Measurements from ENCODE around the gene CNTNAP5.

The CNTNAP5 gene

GRCh38 chr2:124647663-124648062, 622.6 kb downstream of the CNTNAP5 start:
- DNase-seq: no peak

- no peak for DNase-seq
These were observed 623.9 kb downstream of the CNTNAP5 start for GRCh38 chr2:124649001-124649400.

- DNase-seq: no peak
These were observed 627.0 kb downstream of the CNTNAP5 start for GRCh38 chr2:124652099-124652498.

DNA sequence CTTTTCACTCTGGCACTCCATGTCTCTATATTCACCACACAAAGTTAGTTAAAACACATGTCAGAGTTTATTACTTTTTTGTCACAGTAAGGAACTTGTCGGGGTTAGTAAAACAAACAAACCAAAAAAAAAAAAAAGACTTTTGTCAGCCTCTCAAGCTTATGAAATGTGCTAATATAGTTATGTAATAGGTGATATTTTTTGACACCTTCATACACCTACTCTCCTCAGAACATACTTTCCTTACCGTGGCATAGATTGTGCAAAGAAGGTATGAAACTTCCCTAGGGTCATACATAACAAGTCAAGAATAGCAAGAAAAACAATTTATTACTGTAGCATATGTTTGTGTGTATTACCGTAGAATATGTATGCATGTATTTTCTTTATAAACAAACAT, 633.3 kb downstream of the CNTNAP5 start:
- DNase-seq: no peak

GRCh38 chr2:124661558-124661957, 636.5 kb downstream of the CNTNAP5 start:
- no peak for DNase-seq

GRCh38 chr2:124662946-124663644, 638.0 kb downstream of the CNTNAP5 start:
- no peak for DNase-seq

GRCh38 chr2:124663645-124663997, 638.5 kb downstream of the CNTNAP5 start:
- no peak for DNase-seq

DNA sequence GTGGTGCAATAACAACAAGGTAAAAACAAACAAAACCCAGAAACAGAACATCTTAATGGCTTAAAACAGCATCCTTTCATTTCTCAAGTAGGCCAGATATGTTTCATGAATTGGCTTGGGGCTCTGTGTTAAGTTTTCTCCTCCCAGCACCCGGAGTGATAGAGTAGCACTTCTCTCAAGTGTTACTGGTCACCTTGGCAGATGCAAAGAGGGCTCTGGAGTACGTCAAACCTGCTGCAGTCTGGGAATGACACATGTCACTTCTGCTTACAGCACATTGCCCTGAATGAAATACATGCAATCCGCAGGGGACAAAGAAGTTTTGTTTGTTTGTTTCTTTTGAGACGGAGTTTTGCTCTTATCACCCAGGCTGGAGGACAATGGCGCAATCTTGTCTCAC, 639.3 kb downstream of the CNTNAP5 start:
- no peak for DNase-seq

DNA sequence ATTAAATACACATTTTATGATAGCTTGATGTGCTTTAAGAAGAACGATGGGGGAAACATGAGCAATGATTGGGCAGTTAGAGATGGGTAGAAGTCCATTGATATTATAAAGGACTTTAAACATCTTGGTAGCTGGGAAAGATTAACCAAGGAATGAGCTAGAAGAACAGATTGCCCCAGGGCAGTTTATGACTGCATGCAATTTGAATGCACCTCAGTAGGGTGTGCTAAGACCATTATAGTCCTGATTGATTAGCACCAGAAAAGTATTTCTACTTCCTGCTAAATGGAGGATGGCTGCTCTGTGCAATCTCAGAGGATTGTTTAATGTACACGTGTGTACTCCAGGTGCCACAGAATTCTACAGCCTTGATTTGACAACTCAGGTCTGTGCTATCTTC, 641.9 kb downstream of the CNTNAP5 start:
- no peak for DNase-seq

DNA sequence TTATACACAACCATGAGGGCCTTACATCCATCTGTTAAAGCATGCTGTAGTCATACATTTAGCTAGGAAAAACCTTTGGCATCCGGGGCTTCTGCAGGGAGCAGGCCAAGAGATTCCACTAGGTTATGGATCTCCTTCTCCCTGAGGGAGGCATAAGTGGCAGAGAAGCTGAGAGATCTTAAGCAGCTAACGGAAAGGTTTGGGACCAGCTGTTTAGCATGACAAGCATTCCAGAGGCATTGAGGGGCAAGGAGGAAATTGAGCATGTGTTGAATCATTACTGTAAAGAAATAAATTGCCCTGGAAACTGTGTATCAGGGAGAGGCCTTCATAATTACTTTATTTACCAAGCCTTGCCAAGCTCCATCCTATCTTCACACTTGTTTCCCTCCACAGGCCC, 643.1 kb downstream of the CNTNAP5 start:
- DNase-seq: no peak

DNA sequence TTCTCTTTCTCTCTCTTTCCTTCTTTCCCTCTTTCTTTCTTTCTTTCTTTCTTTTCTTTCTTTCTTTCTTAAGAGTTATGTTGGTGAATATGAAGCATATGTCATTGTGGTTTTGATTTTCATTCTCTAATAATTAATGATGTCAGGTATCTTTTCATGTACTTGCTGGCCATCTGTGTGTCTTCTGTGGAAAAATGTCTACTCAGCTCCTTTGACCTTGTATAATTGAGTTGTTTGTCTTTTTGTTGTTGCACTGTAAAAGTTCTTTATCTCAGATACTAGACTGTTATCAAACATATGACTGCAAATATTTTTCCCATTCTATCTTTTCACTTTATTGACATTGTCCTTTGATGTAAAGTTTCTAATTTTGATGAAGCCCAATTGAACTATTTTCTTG, 645.1 kb downstream of the CNTNAP5 start:
- DNase-seq: no peak

- no peak for DNase-seq
These were observed 653.0 kb downstream of the CNTNAP5 start for GRCh38 chr2:124678043-124678442.

GRCh38 chr2:124683536-124684428, 658.7 kb downstream of the CNTNAP5 start:
- no peak for DNase-seq

- no peak for DNase-seq
These were observed 664.3 kb downstream of the CNTNAP5 start for GRCh38 chr2:124689348-124689747.

DNA sequence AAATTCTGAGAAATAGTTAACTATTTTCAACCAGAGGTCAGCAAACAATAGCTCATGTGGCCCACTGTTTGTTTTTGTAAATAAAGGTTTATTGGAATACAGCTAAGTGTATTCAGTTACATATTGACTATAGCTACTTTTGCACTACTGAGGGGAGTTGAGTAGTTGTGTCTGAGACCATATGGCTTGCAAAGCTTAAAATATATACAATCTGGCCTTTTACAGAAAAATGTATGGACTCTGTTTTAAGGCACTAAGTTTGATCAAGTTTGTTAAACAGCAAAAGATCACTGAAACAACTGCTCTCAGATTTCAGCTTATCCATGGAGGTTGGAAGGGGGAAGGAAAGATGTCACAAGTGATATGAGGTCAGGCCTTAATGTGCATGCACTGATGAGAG, 667.1 kb downstream of the CNTNAP5 start:
- no peak for DNase-seq

DNA sequence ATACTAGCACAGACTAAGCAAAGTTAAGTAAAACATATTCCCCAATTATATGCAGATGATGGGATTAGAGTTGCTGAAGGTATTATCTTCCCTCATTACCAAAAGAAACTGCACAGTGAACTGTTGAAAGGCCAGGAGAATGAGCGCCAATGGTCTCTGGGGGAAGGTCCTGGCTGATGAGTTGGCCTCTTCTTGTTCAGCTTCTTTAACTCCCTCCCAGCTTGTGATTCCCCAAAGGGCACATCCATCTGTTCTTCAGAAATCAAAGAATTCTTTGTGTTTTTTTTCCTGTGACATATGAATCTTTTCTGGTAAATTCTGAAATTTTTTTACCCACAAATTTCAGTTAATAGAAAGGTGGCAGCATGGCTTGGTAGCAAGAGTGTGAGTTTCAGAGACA, 667.6 kb downstream of the CNTNAP5 start:
- no peak for DNase-seq

GRCh38 chr2:124693156-124693555, 668.1 kb downstream of the CNTNAP5 start:
- no peak for DNase-seq

DNA sequence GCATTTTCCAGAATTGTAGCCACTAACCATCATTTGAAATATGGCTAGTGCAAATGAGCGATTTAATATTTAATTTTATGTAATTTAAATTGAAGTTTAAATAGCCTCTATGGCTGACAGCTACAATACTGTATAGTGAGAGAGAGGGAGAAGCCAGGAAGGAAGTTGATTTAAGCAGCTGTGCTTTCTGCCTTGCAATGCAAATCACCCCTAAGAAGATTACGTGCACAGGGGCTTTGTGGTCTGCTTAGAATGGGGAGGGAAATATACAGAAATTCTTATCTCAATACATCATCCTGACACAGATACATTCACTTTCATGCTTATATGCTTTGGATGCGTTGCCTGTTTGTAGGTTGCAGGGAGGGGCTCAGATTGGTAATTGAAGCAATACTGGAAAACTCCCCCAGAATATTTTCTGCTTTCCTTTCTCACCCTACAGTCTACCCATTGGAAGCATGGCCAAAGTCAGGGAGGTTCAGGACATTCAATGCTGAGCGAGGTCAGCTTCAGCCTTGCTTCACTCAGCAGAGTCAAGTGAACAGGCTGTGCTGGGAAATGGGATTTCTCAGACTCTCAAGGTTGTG, 674.0 kb downstream of the CNTNAP5 start:
- DNase-seq: no peak

DNA sequence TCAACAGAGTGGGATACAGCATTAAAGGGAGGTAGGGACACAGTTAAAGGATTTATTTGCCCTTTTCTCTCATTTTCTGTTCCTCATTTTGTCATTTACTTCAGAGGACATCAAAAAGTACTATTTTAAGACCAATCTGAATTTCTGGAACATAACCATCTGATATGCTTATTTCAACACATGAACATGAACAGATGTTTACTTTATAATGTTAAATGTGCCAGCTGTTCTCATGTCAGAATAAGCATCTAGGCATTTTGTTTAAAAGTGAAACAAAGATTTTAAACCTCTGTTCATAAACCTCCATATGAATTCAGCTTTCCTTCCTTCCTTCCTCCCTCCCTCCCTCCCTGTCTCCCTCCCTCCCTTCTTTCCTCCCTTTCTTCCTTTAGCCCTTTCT, 677.7 kb downstream of the CNTNAP5 start:
- no peak for DNase-seq

- no peak for DNase-seq
These were observed 679.2 kb downstream of the CNTNAP5 start for GRCh38 chr2:124704071-124704925.

DNA sequence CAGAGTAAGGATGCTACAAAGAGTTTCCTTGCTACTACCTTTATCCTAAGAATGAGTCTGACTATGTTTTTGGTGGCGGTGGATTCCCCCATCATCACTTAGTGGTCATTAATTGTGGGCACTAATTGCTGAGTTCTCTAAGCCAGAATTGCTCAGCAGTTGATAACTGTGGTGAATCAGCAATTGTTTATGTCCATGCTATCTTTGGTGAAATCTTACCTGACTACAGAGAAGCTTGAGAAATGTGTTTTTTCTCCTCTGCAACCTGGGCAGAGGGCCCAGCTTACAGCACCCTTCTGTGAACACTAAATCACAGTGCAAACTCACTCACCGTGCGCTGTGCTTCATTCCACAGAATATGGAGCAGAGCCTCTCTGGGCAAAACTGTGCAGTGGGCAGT, 683.6 kb downstream of the CNTNAP5 start:
- DNase-seq: no peak

- no peak for DNase-seq
These were observed 688.9 kb downstream of the CNTNAP5 start for GRCh38 chr2:124713969-124714368.

DNA sequence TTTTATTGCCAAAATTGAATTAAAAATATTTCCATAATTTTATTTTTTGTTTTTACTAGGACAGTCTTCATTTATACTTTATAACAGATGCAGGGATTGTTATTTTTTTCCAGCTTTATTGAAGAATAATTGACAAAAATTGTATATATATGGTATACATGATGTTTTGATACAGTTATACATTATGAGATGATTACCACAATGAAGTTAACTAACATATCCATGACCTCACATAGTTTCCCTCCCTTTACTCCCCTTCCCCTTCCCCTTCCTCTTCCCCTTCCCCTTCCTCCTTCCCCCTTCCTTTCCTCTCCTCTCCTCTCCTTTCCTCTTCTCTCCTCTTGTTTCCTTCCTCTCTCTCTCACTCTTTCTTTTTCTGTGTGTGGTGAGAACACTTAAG, 700.1 kb downstream of the CNTNAP5 start:
- no peak for DNase-seq

Measured in cerebellar nuclear complex (tissue), 1 donor.